SK-N-SH treated with all-trans-retinoic acid at 6 μM for 48 hours (cell line): ENCODE results near the gene CALB2.

ENCODE experiments used
- ATAC-seq: fragments of 200-7000 bp; cut with Tn5 transposase; 3 replicates; pipeline ENCODE4 v1.9.1; 2020; ENCODE audit warnings: mild to moderate bottlenecking, moderate library complexity
- ARNTL ChIP-seq: fragments of 450-650 bp; formaldehyde crosslinking; IDR thresholded peaks from 2 replicates; pipeline ENCODE4 v1.5.0; 2020; ENCODE audit warnings: low read depth, mild to moderate bottlenecking, moderate library complexity, borderline replicate concordance
- BACH2 ChIP-seq: fragments of 250-450 bp; sonication (Bioruptor Pico); IDR thresholded peaks from 2 replicates; pipeline ENCODE4 v1.9.0; 2021; ENCODE audit warnings: mild to moderate bottlenecking, borderline replicate concordance
- CSDC2 ChIP-seq: fragments of 250-450 bp; sonication (Bioruptor Pico); IDR thresholded peaks from 2 replicates; pipeline ENCODE4 v1.5.0; 2020; ENCODE audit warnings: mild to moderate bottlenecking, moderate library complexity
- CSRNP3 ChIP-seq: fragments of 250-450 bp; sonication (Bioruptor Pico); IDR thresholded peaks from 2 replicates; pipeline ENCODE4 v1.5.1; 2021; ENCODE audit warnings: mild to moderate bottlenecking, moderate library complexity
- GLIS3 ChIP-seq: fragments of 250-450 bp; sonication (Bioruptor Pico); IDR thresholded peaks from 2 replicates; pipeline ENCODE4 v1.5.0; 2020; ENCODE audit warnings: mild to moderate bottlenecking, moderate library complexity
- ISL1 ChIP-seq: fragments of 250-450 bp; sonication (Bioruptor Pico); IDR thresholded peaks from 2 replicates; pipeline ENCODE4 v2.1.2; 2022; ENCODE audit warnings: mild to moderate bottlenecking, moderate library complexity
- OSR1 ChIP-seq: fragments of 250-450 bp; sonication (Bioruptor Pico); IDR thresholded peaks from 2 replicates; pipeline ENCODE4 v1.8.0; 2022; ENCODE audit warnings: moderate library complexity, mild to moderate bottlenecking, inconsistent platforms
- PATZ1 ChIP-seq: fragments of 250-450 bp; sonication (Bioruptor Pico); IDR thresholded peaks from 2 replicates; pipeline ENCODE4 v1.8.0; 2020; ENCODE audit warnings: mild to moderate bottlenecking, moderate library complexity, borderline replicate concordance
- PPARA ChIP-seq: fragments of 250-450 bp; sonication (Bioruptor Pico); IDR thresholded peaks from 2 replicates; pipeline ENCODE4 v1.5.0; 2020; ENCODE audit warnings: mild to moderate bottlenecking, borderline replicate concordance
- RARB ChIP-seq: fragments of 250-450 bp; sonication (Bioruptor Pico); IDR thresholded peaks from 2 replicates; pipeline ENCODE4 v1.8.0; 2021; ENCODE audit warnings: mild to moderate bottlenecking, moderate library complexity
- SNAI2 ChIP-seq: fragments of 250-450 bp; sonication (Bioruptor Pico); IDR thresholded peaks from 2 replicates; pipeline ENCODE4 v1.5.0; 2020; ENCODE audit warnings: mild to moderate bottlenecking, moderate library complexity
- TCF4 ChIP-seq: fragments of 250-450 bp; sonication (Bioruptor Pico); IDR thresholded peaks from 2 replicates; pipeline ENCODE4 v1.8.0; 2021; ENCODE audit warnings: mild to moderate bottlenecking, moderate library complexity, borderline replicate concordance
- TOX ChIP-seq: fragments of 250-450 bp; sonication (Bioruptor Pico); IDR thresholded peaks from 2 replicates; pipeline ENCODE4 v1.8.0; 2021; ENCODE audit warnings: mild to moderate bottlenecking, moderate library complexity, borderline replicate concordance
- TSHZ2 ChIP-seq: fragments of 250-450 bp; sonication (Bioruptor Pico); IDR thresholded peaks from 2 replicates; pipeline ENCODE4 v1.5.0; 2020; ENCODE audit warnings: mild to moderate bottlenecking, moderate library complexity
- ZC3H10 ChIP-seq: fragments of 250-450 bp; sonication (Bioruptor Pico); IDR thresholded peaks from 2 replicates; pipeline ENCODE4 v1.5.1; 2021; ENCODE audit warnings: mild to moderate bottlenecking, moderate library complexity
- ZFP30 ChIP-seq: fragments of 450-650 bp; formaldehyde crosslinking; IDR thresholded peaks from 2 replicates; pipeline ENCODE4 v1.5.0; 2022; ENCODE audit warnings: mild to moderate bottlenecking, moderate library complexity
- ZNF565 ChIP-seq: fragments of 450-650 bp; formaldehyde crosslinking; conservative IDR thresholded peaks from 2 replicates; pipeline ENCODE4 v1.5.0; 2020; ENCODE audit warnings: low read depth, mild to moderate bottlenecking, moderate library complexity
- ZNF8 ChIP-seq: fragments of 450-650 bp; formaldehyde crosslinking; IDR thresholded peaks from 2 replicates; pipeline ENCODE4 v1.5.0; 2020; ENCODE audit warnings: mild to moderate bottlenecking, moderate library complexity
- TF ChIP-seq, protein P1 (sequence below): fragments of 250-450 bp; sonication (Bioruptor Pico); IDR thresholded peaks from 2 replicates; pipeline ENCODE4 v1.5.1; 2020; ENCODE audit warnings: low read depth, mild to moderate bottlenecking, moderate library complexity
- TF ChIP-seq, protein P2 (sequence below): fragments of 250-450 bp; sonication (Bioruptor Pico); IDR thresholded peaks from 2 replicates; pipeline ENCODE4 v1.8.0; 2021; ENCODE audit warnings: low read depth, mild to moderate bottlenecking, moderate library complexity, borderline replicate concordance

Gene CALB2

DNA sequence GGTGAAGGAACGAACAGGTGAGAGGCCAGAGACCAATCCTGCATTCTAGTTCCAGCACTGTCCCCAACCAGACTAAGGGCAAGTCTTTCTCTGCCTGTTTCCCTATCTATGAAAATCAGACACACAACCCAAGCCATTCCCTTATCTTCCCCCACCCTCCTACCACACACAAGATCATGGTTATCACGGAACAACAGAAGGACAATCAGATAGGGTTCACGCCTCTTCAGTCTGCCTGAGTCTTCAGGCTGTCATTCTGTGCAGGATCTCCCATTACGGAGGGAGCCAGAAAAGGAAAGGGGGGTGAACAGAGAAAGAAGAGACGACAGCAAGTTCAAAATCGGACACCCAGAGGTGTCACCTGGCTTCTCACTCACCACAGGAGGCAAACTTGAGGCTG, 72.2 kb downstream of the CALB2 start:
- TF ChIP-seq GLIS3 (CRISPR knock-in tag) = no peak
- no peak for ATAC-seq

- no peak for ATAC-seq
- TF ChIP-seq ZNF565 (CRISPR knock-in tag) (no peak), PPARA (no peak), PATZ1 (CRISPR knock-in tag) (no peak), SNAI2 (CRISPR knock-in tag) (no peak), RARB (CRISPR knock-in tag) (no peak), BACH2 (no peak), TSHZ2 (no peak)
- TF ChIP-seq, protein P1, sequence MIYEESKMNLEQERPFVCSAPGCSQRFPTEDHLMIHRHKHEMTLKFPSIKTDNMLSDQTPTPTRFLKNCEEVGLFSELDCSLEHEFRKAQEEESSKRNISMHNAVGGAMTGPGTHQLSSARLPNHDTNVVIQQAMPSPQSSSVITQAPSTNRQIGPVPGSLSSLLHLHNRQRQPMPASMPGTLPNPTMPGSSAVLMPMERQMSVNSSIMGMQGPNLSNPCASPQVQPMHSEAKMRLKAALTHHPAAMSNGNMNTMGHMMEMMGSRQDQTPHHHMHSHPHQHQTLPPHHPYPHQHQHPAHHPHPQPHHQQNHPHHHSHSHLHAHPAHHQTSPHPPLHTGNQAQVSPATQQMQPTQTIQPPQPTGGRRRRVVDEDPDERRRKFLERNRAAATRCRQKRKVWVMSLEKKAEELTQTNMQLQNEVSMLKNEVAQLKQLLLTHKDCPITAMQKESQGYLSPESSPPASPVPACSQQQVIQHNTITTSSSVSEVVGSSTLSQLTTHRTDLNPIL = no peak
Observed at GRCh38 chr16:71431176-71431575, 72.7 kb downstream of the CALB2 start.

DNA sequence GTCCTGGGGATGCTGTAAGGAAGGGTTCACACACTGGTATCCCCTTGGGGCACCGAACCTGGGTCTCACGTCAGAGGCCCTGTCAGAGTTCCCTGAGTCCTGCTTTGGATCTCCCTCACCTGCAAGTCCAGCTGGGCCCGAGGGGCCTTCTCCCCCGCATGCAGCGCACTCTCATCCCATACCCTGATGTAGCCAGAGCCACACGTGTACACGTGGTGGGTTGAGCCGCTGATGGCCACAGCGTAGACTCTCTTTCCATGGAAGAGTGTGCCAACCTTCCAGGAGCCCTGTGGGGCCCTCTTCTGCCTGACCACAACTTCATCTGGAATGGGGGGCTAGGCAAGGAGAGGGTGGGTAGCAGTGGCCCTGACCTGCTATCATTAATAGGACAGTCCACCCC, 73.5 kb downstream of the CALB2 start:
- TF ChIP-seq PPARA (no peak), ISL1 (no peak), ARNTL (CRISPR knock-in tag) (no peak), OSR1 (no peak), CSRNP3 (no peak), ZNF565 (CRISPR knock-in tag) (no peak), ZNF8 (no peak), GLIS3 (CRISPR knock-in tag) (no peak), TCF4 (no peak), BACH2 (no peak), PATZ1 (CRISPR knock-in tag) (no peak), ZFP30 (CRISPR knock-in tag) (no peak), ZC3H10 (CRISPR knock-in tag) (no peak), TOX (CRISPR knock-in tag) (no peak), CSDC2 (CRISPR knock-in tag) (no peak)
- TF ChIP-seq, protein P2, sequence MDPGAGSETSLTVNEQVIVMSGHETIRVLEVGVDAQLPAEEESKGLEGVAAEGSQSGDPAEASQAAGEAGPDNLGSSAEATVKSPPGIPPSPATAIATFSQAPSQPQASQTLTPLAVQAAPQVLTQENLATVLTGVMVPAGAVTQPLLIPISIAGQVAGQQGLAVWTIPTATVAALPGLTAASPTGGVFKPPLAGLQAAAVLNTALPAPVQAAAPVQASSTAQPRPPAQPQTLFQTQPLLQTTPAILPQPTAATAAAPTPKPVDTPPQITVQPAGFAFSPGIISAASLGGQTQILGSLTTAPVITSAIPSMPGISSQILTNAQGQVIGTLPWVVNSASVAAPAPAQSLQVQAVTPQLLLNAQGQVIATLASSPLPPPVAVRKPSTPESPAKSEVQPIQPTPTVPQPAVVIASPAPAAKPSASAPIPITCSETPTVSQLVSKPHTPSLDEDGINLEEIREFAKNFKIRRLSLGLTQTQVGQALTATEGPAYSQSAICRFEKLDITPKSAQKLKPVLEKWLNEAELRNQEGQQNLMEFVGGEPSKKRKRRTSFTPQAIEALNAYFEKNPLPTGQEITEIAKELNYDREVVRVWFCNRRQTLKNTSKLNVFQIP (CRISPR knock-in tag) = no peak
- TF ChIP-seq, protein P1 = no peak
- TF ChIP-seq, all 23 proteins: peak for 0
- no peak for ATAC-seq
